ENCODE results near the gene MAGEA4. TPM values are rescaled to one million over a fixed set of nuclear protein-coding genes. Genes with fewer than 3 reads are reported as not detected.

MAGEA4 gene
- total RNA-seq, 1 donor from 2014 or later: not detected

- no peaks in the 10 kb centered on the region for H3K36me3 ChIP-seq
- intact Hi-C loops (cut with micrococcal nuclease): no loop called here
- TF ChIP-seq, protein P1, sequence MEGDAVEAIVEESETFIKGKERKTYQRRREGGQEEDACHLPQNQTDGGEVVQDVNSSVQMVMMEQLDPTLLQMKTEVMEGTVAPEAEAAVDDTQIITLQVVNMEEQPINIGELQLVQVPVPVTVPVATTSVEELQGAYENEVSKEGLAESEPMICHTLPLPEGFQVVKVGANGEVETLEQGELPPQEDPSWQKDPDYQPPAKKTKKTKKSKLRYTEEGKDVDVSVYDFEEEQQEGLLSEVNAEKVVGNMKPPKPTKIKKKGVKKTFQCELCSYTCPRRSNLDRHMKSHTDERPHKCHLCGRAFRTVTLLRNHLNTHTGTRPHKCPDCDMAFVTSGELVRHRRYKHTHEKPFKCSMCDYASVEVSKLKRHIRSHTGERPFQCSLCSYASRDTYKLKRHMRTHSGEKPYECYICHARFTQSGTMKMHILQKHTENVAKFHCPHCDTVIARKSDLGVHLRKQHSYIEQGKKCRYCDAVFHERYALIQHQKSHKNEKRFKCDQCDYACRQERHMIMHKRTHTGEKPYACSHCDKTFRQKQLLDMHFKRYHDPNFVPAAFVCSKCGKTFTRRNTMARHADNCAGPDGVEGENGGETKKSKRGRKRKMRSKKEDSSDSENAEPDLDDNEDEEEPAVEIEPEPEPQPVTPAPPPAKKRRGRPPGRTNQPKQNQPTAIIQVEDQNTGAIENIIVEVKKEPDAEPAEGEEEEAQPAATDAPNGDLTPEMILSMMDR (IDR thresholded peaks at IDR 0.05; ENCODE audit: borderline replicate concordance): no peak
Measured at GRCh38 chrX:151878574-151878973, 34.1 kb upstream of the MAGEA4 start.

GRCh38 chrX:151879856-151880255, 32.8 kb upstream of the MAGEA4 start:
- Histone ChIP-seq H3K36me3 (no peaks in the 10 kb centered on the region), H3K9me3 (replicated peaks) (no peaks in the 10 kb centered on the region), H3K27me3 (ENCODE audit: low read depth) (no peaks in the 10 kb centered on the region), H3K4me3 (no peak overlapping the region), H3K4me1 (no peaks in the 10 kb centered on the region), H3K27ac (replicated peaks) (no peak overlapping the region)
- no peak for DNase-seq
- intact Hi-C loops (cut with micrococcal nuclease): no loop called here
- TF ChIP-seq, protein P1 (IDR thresholded peaks at IDR 0.05; ENCODE audit: borderline replicate concordance): no peak

More at GRCh38 chrX:151878574-151878973, 34.1 kb upstream of the MAGEA4 start:
- no peak for DNase-seq
- Histone ChIP-seq H3K4me3 (no peak overlapping the region), H3K27ac (replicated peaks) (no peak overlapping the region), H3K27me3 (ENCODE audit: low read depth) (no peaks in the 10 kb centered on the region), H3K9me3 (replicated peaks) (no peaks in the 10 kb centered on the region), H3K4me1 (no peaks in the 10 kb centered on the region)

DNA sequence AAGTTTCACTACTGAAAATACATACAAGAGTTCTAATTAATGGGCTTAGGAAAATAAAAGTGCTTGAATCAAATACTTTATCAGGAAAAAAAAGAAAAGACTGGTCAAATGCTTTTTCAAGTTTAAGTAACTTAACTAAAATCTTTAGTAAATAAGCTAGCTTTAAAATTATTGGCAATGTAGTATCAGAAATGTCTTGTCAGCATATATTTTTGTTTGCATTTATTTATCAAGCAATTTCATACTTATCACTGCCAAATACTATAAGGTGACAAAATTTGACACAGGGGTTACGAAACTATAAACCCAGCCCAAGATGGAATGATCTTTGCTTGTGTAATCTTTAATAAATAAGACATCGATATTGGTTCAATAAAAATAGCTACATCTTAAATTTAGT, 31.8 kb upstream of the MAGEA4 start:
- no peaks in the 10 kb centered on the region for H3K27me3 ChIP-seq (ENCODE audit: low read depth)
- H3K4me3 ChIP-seq: no peak overlapping the region
- TF ChIP-seq, protein P1 (IDR thresholded peaks at IDR 0.05; ENCODE audit: borderline replicate concordance): no peak
- no peak overlapping the region for H3K27ac ChIP-seq (replicated peaks)
- H3K9me3 ChIP-seq (replicated peaks): no peaks in the 10 kb centered on the region
- no peaks in the 10 kb centered on the region for H3K4me1 ChIP-seq
- no peak for DNase-seq
- H3K36me3 ChIP-seq: no peaks in the 10 kb centered on the region
- intact Hi-C loops (cut with micrococcal nuclease): no loop called here

DNA sequence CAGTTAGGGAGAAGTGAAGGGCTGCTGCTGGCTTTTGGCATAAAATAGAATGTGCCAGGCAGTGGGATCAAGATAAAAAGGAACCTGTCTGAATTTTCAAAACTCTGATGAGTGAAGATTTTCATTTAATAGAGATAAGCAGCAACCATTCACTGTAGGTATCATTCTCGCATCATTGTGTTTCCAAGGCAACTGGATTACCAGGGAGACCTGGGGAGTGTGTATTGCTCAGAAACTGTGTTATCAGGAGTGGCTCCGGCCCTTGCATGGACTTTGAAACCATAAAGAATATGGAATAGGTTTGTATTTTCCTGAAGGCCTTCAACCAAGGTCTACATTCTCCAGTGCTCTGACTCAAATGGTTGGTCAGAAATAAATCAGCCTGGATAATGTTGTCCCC, 23.3 kb upstream of the MAGEA4 start:
- Histone ChIP-seq H3K27ac (replicated peaks) (no peak overlapping the region), H3K9me3 (replicated peaks) (no peaks in the 10 kb centered on the region), H3K36me3 (no peaks in the 10 kb centered on the region), H3K27me3 (ENCODE audit: low read depth) (no peaks in the 10 kb centered on the region), H3K4me1 (no peaks in the 10 kb centered on the region), H3K4me3 (no peak overlapping the region)
- intact Hi-C loops (cut with micrococcal nuclease): no loop called here
- TF ChIP-seq, protein P1 (IDR thresholded peaks at IDR 0.05; ENCODE audit: borderline replicate concordance): no peak
- no peak for DNase-seq

DNA sequence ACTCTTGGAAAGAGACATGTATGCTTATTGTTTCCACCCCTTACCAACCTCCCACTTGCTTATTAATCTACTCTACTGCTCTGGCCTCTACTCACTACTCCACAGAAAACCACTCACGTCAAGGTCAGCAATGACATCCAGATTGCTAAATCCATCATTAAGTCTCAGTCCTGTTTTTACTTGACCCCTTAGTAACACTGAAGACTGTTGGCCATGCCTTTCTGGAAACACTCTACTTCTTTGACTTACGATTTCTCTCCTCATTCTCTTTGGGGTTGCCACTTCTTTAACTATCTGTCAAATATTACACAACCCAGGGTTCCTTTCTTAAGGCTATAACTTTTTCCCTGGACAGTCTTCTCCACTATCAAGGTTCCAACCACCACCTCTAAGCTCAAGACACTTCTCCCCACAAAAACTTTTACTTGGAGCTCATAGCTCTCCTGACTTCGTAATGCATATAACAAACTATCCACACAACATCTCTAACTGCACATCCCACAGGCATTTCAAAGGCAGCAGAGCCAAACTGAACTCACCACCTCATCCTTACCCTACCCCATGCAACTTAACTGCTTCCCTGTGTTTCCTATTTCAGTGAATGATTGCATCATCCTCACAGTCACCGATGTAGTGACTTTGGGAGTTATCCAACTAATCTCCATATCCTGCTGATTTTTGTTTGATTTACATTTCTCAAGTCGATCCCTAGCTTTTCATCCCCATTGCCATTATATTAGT, 15.8 kb upstream of the MAGEA4 start:
- Histone ChIP-seq H3K27ac (replicated peaks) (no peak overlapping the region), H3K4me1 (no peaks in the 10 kb centered on the region), H3K36me3 (no peaks in the 10 kb centered on the region), H3K4me3 (no peak overlapping the region), H3K27me3 (ENCODE audit: low read depth) (no peaks in the 10 kb centered on the region), H3K9me3 (replicated peaks) (no peaks in the 10 kb centered on the region)
- intact Hi-C loops (cut with micrococcal nuclease): no loop called here
- no peak for DNase-seq
- TF ChIP-seq, protein P1 (IDR thresholded peaks at IDR 0.05; ENCODE audit: borderline replicate concordance): no peak
